ENCODE measurements around the gene CDK6.

CDK6 gene

GRCh38 chr7:92843781-92844180 lies 7.4 kb upstream of the CDK6 start:
- no peak for DNase-seq

GRCh38 chr7:92843034-92843760 lies 6.8 kb upstream of the CDK6 start:
- no peak for DNase-seq

GRCh38 chr7:92841192-92841591 lies 4.8 kb upstream of the CDK6 start:
- no peak for DNase-seq

GRCh38 chr7:92840316-92840715 lies 3.9 kb upstream of the CDK6 start:
- no peak for DNase-seq

GRCh38 chr7:92839901-92840300 lies 3.5 kb upstream of the CDK6 start:
- DNase-seq, result no peak

GRCh38 chr7:92838934-92839333 lies 2.6 kb upstream of the CDK6 start:
- no peak for DNase-seq

GRCh38 chr7:92837000-92837749 lies 802 bp upstream of the CDK6 start:
- no peak for DNase-seq

GRCh38 chr7:92835851-92836488 lies 403 bp downstream of the CDK6 start:
- peak; percentile 16 for DNase-seq

GRCh38 chr7:92835261-92835850 lies 1.0 kb downstream of the CDK6 start:
- DNase-seq, result peak; percentile 46

GRCh38 chr7:92834507-92835260 lies 1.7 kb downstream of the CDK6 start:
- peak; percentile 27 for DNase-seq

- DNase-seq, result peak; percentile 53
These were observed 2.4 kb downstream of the CDK6 start for GRCh38 chr7:92833766-92834506.

- DNase-seq, result peak; percentile 47
These were observed 3.2 kb downstream of the CDK6 start for GRCh38 chr7:92833024-92833765.

- DNase-seq, result no peak
These were observed 3.8 kb downstream of the CDK6 start for GRCh38 chr7:92832534-92833023.

GRCh38 chr7:92831716-92832533 lies 4.4 kb downstream of the CDK6 start:
- DNase-seq, result no peak

- DNase-seq, result no peak
These were observed 5.8 kb downstream of the CDK6 start for GRCh38 chr7:92830532-92831110.

GRCh38 chr7:92830027-92830426 lies 6.3 kb downstream of the CDK6 start:
- no peak for DNase-seq

- no peak for DNase-seq
These were observed 8.8 kb downstream of the CDK6 start for GRCh38 chr7:92827464-92828120.

- DNase-seq, result no peak
These were observed 10.0 kb downstream of the CDK6 start for GRCh38 chr7:92826258-92826938.

All from 8988T (cell line).